Uterus (tissue), 4 donors: ENCODE measurements around the gene VSIG4. TPM values are rescaled to one million over a fixed set of nuclear protein-coding genes. Genes with fewer than 3 reads are reported as not detected.

Experiments used
- DNase-seq, 2 donors: peaks; one replicate each; pipeline ENCODE4 v3.0.0-alpha.2; 2019 to 2020
- H3K27ac ChIP-seq, 2 donors: fragments of 200-600 bp; sonication (generic); 1 replicate in 1 of 2; 2 replicates in 1 of 2; pipeline ENCODE4 v1.5.1; 2016 to 2018
- H3K27me3 ChIP-seq, 2 donors: fragments of 200-600 bp; sonication (generic); one replicate each; pipeline ENCODE4 v1.5.1; 2018 to 2019; ENCODE audit warnings: control low read depth in 1 of 2
- H3K36me3 ChIP-seq, 2 donors: fragments of 200-600 bp; sonication (generic); one replicate each; pipeline ENCODE4 v1.5.1; 2019; ENCODE audit warnings: control low read depth in 1 of 2
- H3K4me1 ChIP-seq, 2 donors: fragments of 200-600 bp; sonication (generic); one replicate each; pipeline ENCODE4 v1.5.1; 2018 to 2019; ENCODE audit warnings: control low read depth in 1 of 2
- H3K4me3 ChIP-seq, 2 donors: fragments of 200-600 bp; sonication (generic); 1 replicate in 1 of 2; 2 replicates in 1 of 2; pipeline ENCODE4 v1.5.1; 2018 to 2019; ENCODE audit warnings: mild to moderate bottlenecking in 1 of 2
- H3K9me3 ChIP-seq, 2 donors: fragments of 200-600 bp; sonication (generic); one replicate each; pipeline ENCODE4 v1.5.1; 2019; ENCODE audit warnings: control low read depth in 1 of 2
- CTCF ChIP-seq, 4 experiments: fragments of 200-600 bp in 2 of 4; fragments of 450-650 bp in 2 of 4; sonication (generic) in 2 of 4; IDR thresholded peaks; one replicate each; pipeline ENCODE4 v1.5.1; 2016 to 2019; ENCODE audit warnings: antibody characterized with exemption in 4 of 4, mild to moderate bottlenecking in 2 of 4, moderate library complexity in 1 of 4
- POLR2A ChIP-seq, 2 donors: fragments of 450-650 bp; IDR thresholded peaks; one replicate each; pipeline ENCODE4 v1.6.1; 2016; ENCODE audit warnings: antibody characterized with exemption in 2 of 2, mild to moderate bottlenecking in 1 of 2, moderate library complexity in 1 of 2
- intact Hi-C: fragments of 100-400 bp; cut with DNase I; formaldehyde crosslinking; loops from one replicate; pipeline ENCODE4 v1.15.1; 2023; ENCODE audit warnings: low total_unique reads
- total RNA-seq, 4 donors: library from RNA; depleted of rRNA in 3 of 4; stranded (reverse); fragments of >200 nt in 3 of 4; gene quantifications; one replicate each; pipeline versions ENCODE4 v1.1.0 to v1.2.4, GENCODE V29; 2014 to 2023
- donor health status: DM: yes; HTN: yes; CAD: no.

Gene VSIG4
- total RNA-seq, 4 donors from 2014 or later, result 13.4 to 120 (median 16.7) TPM

GRCh38 chrX:66024092-66024467, 15.8 kb downstream of the VSIG4 start:
- no peak for DNase-seq
- intact Hi-C loops, result no loop called here

GRCh38 chrX:66023385-66024091, 16.3 kb downstream of the VSIG4 start:
- peaks cover 0 to 4% of the 10 kb centered on the region in 2 donors for H3K27me3 ChIP-seq
- no peaks in the 10 kb centered on the region for H3K9me3 ChIP-seq
- H3K4me1 ChIP-seq, result no peaks in the 10 kb centered on the region
- no peak for DNase-seq
- H3K36me3 ChIP-seq, result no peaks in the 10 kb centered on the region
- no peak overlapping the region for H3K4me3 ChIP-seq
- no peak overlapping the region for H3K27ac ChIP-seq
- intact Hi-C loops, result no loop called here
- no peak for TF ChIP-seq CTCF (IDR thresholded peaks at IDR 0.05)
- no peak for TF ChIP-seq POLR2A (IDR thresholded peaks at IDR 0.05)

More at GRCh38 chrX:66024092-66024467, 15.8 kb downstream of the VSIG4 start:
- H3K27ac ChIP-seq, result no peak overlapping the region
- H3K9me3 ChIP-seq, result no peaks in the 10 kb centered on the region
- no peaks in the 10 kb centered on the region for H3K36me3 ChIP-seq
- TF ChIP-seq CTCF (IDR thresholded peaks at IDR 0.05) (no peak), POLR2A (IDR thresholded peaks at IDR 0.05) (no peak)
- peaks cover 0 to 4% of the 10 kb centered on the region in 2 donors for H3K27me3 ChIP-seq
- H3K4me3 ChIP-seq, result no peak overlapping the region
- no peaks in the 10 kb centered on the region for H3K4me1 ChIP-seq

- H3K27ac ChIP-seq, result no peak overlapping the region
- intact Hi-C loops, result no loop called here
- H3K4me1 ChIP-seq, result no peaks in the 10 kb centered on the region
These were observed 17.1 kb downstream of the VSIG4 start for GRCh38 chrX:66022632-66023384.

GRCh38 chrX:66021765-66022631, 17.9 kb downstream of the VSIG4 start:
- Histone ChIP-seq H3K36me3 (no peaks in the 10 kb centered on the region), H3K27ac (no peak overlapping the region), H3K4me3 (no peak overlapping the region), H3K9me3 (no peaks in the 10 kb centered on the region), H3K4me1 (no peaks in the 10 kb centered on the region), H3K27me3 (peaks cover 0 to 4% of the 10 kb centered on the region in 2 donors)
- TF ChIP-seq CTCF (IDR thresholded peaks at IDR 0.05), result no peak
- no peak for DNase-seq
- intact Hi-C loops, result no loop called here

More at GRCh38 chrX:66022632-66023384, 17.1 kb downstream of the VSIG4 start:
- DNase-seq, result no peak
- Histone ChIP-seq H3K27me3 (peaks cover 0 to 4% of the 10 kb centered on the region in 2 donors), H3K9me3 (no peaks in the 10 kb centered on the region), H3K36me3 (no peaks in the 10 kb centered on the region), H3K4me3 (no peak overlapping the region)
- no peak for TF ChIP-seq CTCF (IDR thresholded peaks at IDR 0.05)
- no peak for TF ChIP-seq POLR2A (IDR thresholded peaks at IDR 0.05)
